Measurements from ENCODE around the gene STOX2. TPM values are rescaled to one million over a fixed set of nuclear protein-coding genes. Genes with fewer than 3 reads are reported as not detected.

STOX2 gene
- total and polyA plus RNA-seq, 2 experiments from 2014 or later: 6.4 to 20.1 TPM

- no peaks in the 10 kb centered on the region for H3K36me3 ChIP-seq
- H3K27me3 ChIP-seq: no peaks in the 10 kb centered on the region
- no peak for DNase-seq (ENCODE audit: low read depth in 1 of 2, low spot score in 1 of 2)
- TF ChIP-seq, protein P1, sequence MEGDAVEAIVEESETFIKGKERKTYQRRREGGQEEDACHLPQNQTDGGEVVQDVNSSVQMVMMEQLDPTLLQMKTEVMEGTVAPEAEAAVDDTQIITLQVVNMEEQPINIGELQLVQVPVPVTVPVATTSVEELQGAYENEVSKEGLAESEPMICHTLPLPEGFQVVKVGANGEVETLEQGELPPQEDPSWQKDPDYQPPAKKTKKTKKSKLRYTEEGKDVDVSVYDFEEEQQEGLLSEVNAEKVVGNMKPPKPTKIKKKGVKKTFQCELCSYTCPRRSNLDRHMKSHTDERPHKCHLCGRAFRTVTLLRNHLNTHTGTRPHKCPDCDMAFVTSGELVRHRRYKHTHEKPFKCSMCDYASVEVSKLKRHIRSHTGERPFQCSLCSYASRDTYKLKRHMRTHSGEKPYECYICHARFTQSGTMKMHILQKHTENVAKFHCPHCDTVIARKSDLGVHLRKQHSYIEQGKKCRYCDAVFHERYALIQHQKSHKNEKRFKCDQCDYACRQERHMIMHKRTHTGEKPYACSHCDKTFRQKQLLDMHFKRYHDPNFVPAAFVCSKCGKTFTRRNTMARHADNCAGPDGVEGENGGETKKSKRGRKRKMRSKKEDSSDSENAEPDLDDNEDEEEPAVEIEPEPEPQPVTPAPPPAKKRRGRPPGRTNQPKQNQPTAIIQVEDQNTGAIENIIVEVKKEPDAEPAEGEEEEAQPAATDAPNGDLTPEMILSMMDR (IDR thresholded peaks at IDR 0.05; ENCODE audit: low read depth, low read length): no peak
- H3K27ac ChIP-seq: no peak overlapping the region
- no peaks in the 10 kb centered on the region for H3K9me3 ChIP-seq (ENCODE audit: low read depth)
- H3K4me1 ChIP-seq (ENCODE audit: low read depth): no peaks in the 10 kb centered on the region
- no peak overlapping the region for H3K4me3 ChIP-seq
Measured at GRCh38 chr4:183860119-183860518, 45.0 kb upstream of the STOX2 start.

GRCh38 chr4:183860731-183861130, 44.4 kb upstream of the STOX2 start:
- Histone ChIP-seq H3K4me1 (ENCODE audit: low read depth) (no peaks in the 10 kb centered on the region), H3K27me3 (no peaks in the 10 kb centered on the region), H3K9me3 (ENCODE audit: low read depth) (no peaks in the 10 kb centered on the region), H3K36me3 (no peaks in the 10 kb centered on the region), H3K27ac (no peak overlapping the region), H3K4me3 (no peak overlapping the region)
- TF ChIP-seq, protein P1 (IDR thresholded peaks at IDR 0.05; ENCODE audit: low read depth, low read length): no peak
- no peak for DNase-seq (ENCODE audit: low read depth in 1 of 2, low spot score in 1 of 2)

DNA sequence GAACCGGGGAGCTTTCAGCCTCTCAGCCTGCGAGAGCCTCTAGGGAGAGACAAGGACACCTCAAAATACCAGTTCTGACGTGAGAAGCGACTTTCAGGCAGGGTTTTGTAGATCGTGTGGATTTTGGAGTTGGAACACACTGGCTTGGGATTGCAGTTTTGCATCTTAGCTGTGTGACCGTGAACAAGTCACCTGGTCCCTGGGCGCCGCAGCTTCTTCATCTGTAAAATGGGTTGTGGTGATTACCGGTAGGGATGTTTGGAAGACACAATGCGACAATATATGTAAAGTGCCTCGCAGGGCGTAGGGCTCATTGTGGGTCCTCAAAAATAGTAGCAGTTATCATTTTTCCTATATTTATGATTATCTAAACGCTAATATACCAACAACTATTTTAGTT, 43.7 kb upstream of the STOX2 start:
- no peaks in the 10 kb centered on the region for H3K4me1 ChIP-seq (ENCODE audit: low read depth)
- H3K27ac ChIP-seq: no peak overlapping the region
- no peak overlapping the region for H3K4me3 ChIP-seq
- H3K36me3 ChIP-seq: no peaks in the 10 kb centered on the region
- H3K27me3 ChIP-seq: no peaks in the 10 kb centered on the region
- H3K9me3 ChIP-seq (ENCODE audit: low read depth): no peaks in the 10 kb centered on the region
- TF ChIP-seq, protein P1 (IDR thresholded peaks at IDR 0.05; ENCODE audit: low read depth, low read length): no peak
- no peak for DNase-seq (ENCODE audit: low read depth in 1 of 2, low spot score in 1 of 2)

GRCh38 chr4:183863155-183863825, 41.8 kb upstream of the STOX2 start:
- H3K4me1 ChIP-seq (ENCODE audit: low read depth): no peaks in the 10 kb centered on the region
- no peak overlapping the region for H3K27ac ChIP-seq
- H3K27me3 ChIP-seq: no peaks in the 10 kb centered on the region
- no peaks in the 10 kb centered on the region for H3K9me3 ChIP-seq (ENCODE audit: low read depth)
- no peak overlapping the region for H3K4me3 ChIP-seq
- TF ChIP-seq, protein P1 (IDR thresholded peaks at IDR 0.05; ENCODE audit: low read depth, low read length): no peak
- no peaks in the 10 kb centered on the region for H3K36me3 ChIP-seq
- no peak for DNase-seq (ENCODE audit: low read depth in 1 of 2, low spot score in 1 of 2)

DNA sequence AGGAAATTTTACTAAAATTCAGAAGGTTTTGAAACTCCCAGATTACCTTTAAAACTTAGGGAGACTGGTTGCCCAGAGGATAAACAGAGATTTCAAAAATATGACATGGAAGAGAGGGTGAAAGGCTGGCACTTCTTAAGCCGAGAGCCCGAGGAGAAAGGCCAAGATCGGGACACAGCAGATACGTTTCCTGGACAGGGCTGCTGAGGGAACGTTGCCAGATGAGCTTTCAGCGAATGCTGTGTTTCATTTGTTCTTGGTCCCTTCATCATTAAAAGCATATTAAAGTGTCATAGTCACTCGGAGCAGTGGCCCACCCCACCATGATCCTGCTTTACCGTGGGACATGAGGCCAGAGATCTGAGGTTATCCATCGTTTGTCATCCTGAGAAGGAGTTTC, 37.9 kb upstream of the STOX2 start:
- Histone ChIP-seq H3K4me3 (no peak overlapping the region), H3K27me3 (no peaks in the 10 kb centered on the region), H3K36me3 (no peaks in the 10 kb centered on the region), H3K9me3 (ENCODE audit: low read depth) (no peaks in the 10 kb centered on the region), H3K4me1 (ENCODE audit: low read depth) (no peaks in the 10 kb centered on the region), H3K27ac (no peak overlapping the region)
- DNase-seq (ENCODE audit: low read depth in 1 of 2, low spot score in 1 of 2): no peak
- TF ChIP-seq, protein P1 (IDR thresholded peaks at IDR 0.05; ENCODE audit: low read depth, low read length): no peak

All from cardiac muscle cell (in vitro differentiated cells and primary cell).